Femur (tissue), 1 donor: ENCODE data around the gene STK32B.

Experiments
- DNase-seq: peaks from one replicate; pipeline ENCODE4 v3.0.0-alpha.2; 2017

Gene STK32B

GRCh38 chr4:5455003-5455585 is 403.8 kb downstream of the STK32B start:
- DNase-seq, result no peak

- DNase-seq, result no peak
These were observed 405.1 kb downstream of the STK32B start for GRCh38 chr4:5456296-5456845.

GRCh38 chr4:5458676-5459075 is 407.4 kb downstream of the STK32B start:
- DNase-seq, result no peak

GRCh38 chr4:5459236-5459635 is 408.0 kb downstream of the STK32B start:
- DNase-seq, result no peak

- DNase-seq, result no peak
These were observed 409.0 kb downstream of the STK32B start for GRCh38 chr4:5460106-5460801.

GRCh38 chr4:5461477-5461876 is 410.2 kb downstream of the STK32B start:
- DNase-seq, result no peak

- no peak for DNase-seq
These were observed 411.1 kb downstream of the STK32B start for GRCh38 chr4:5462254-5462835.

- DNase-seq, result no peak
These were observed 411.6 kb downstream of the STK32B start for GRCh38 chr4:5462896-5463295.

- no peak for DNase-seq
These were observed 412.1 kb downstream of the STK32B start for GRCh38 chr4:5463361-5463760.

GRCh38 chr4:5463936-5464650 is 412.8 kb downstream of the STK32B start:
- DNase-seq, result no peak

GRCh38 chr4:5465529-5465928 is 414.2 kb downstream of the STK32B start:
- DNase-seq, result no peak

GRCh38 chr4:5465956-5466355 is 414.7 kb downstream of the STK32B start:
- DNase-seq, result no peak

GRCh38 chr4:5467111-5467510 is 415.8 kb downstream of the STK32B start:
- no peak for DNase-seq

GRCh38 chr4:5469151-5469775 is 418.0 kb downstream of the STK32B start:
- DNase-seq, result no peak

- no peak for DNase-seq
These were observed 418.6 kb downstream of the STK32B start for GRCh38 chr4:5469861-5470260.

- no peak for DNase-seq
These were observed 419.3 kb downstream of the STK32B start for GRCh38 chr4:5470318-5471198.

- no peak for DNase-seq
These were observed 419.9 kb downstream of the STK32B start for GRCh38 chr4:5471206-5471605.

GRCh38 chr4:5471691-5472090 is 420.4 kb downstream of the STK32B start:
- no peak for DNase-seq

- no peak for DNase-seq
These were observed 420.9 kb downstream of the STK32B start for GRCh38 chr4:5472160-5472591.

- no peak for DNase-seq
These were observed 421.8 kb downstream of the STK32B start for GRCh38 chr4:5473125-5473524.

GRCh38 chr4:5474756-5475155 is 423.5 kb downstream of the STK32B start:
- no peak for DNase-seq

- no peak for DNase-seq
These were observed 426.3 kb downstream of the STK32B start for GRCh38 chr4:5477613-5478012.
